H1 (cell line): ENCODE results near the gene RASGRP1.

Experiments
- CBX5 ChIP-seq: fragments of 300-800, 300-1000 bp; sonication (generic); IDR thresholded peaks from 2 replicates; pipeline ENCODE4 v1.7.1; 2016; ENCODE audit warnings: antibody characterized with exemption, low read length, low read depth
- CHD2 ChIP-seq: IDR thresholded peaks from 2 replicates; pipeline ENCODE4 v1.6.1; 2012; ENCODE audit warnings: low read length, improper control_type of control experiment
- EGR1 ChIP-seq: IDR thresholded peaks from 2 replicates; pipeline ENCODE4 v1.6.1; 2011; ENCODE audit warnings: low read depth, low read length, borderline replicate concordance
- EP300 ChIP-seq, 2 experiments: IDR thresholded peaks; 1 replicate in 1 of 2; 2 replicates in 1 of 2; pipeline ENCODE4 v1.6.1; 2011 to 2012; ENCODE audit warnings: low read depth in 2 of 2, low read length in 2 of 2, mild to moderate bottlenecking in 2 of 2, borderline replicate concordance in 1 of 2, inconsistent platforms in 1 of 2, moderate library complexity in 1 of 2
- EZH2 ChIP-seq: fragments of 200-600 bp; sonication (generic); IDR thresholded peaks from 2 replicates; pipeline ENCODE4 v1.7.1; 2012; ENCODE audit warnings: low read depth, mild to moderate bottlenecking, moderate library complexity, low read length, inconsistent platforms; ENCODE audit not compliant: severe bottlenecking
- MAFK ChIP-seq: IDR thresholded peaks from 2 replicates; pipeline ENCODE4 v1.6.1; 2012; ENCODE audit warnings: low read depth, mild to moderate bottlenecking, improper control_type of control experiment, low read length
- RAD21 ChIP-seq, 2 experiments: IDR thresholded peaks in 1 of 2; conservative IDR thresholded peaks in 1 of 2; 2 replicates each; pipeline ENCODE4 v1.6.1; 2011; ENCODE audit warnings: low read depth in 2 of 2, low read length in 2 of 2, improper control_type of control experiment in 1 of 2, inconsistent platforms in 1 of 2, mild to moderate bottlenecking in 1 of 2, moderate library complexity in 1 of 2
- SIRT6 ChIP-seq: IDR thresholded peaks from one replicate; pipeline ENCODE4 v1.7.1; 2012; ENCODE audit warnings: low read length, inconsistent platforms
- SP4 ChIP-seq: IDR thresholded peaks from 2 replicates; pipeline ENCODE4 v1.6.1; 2012; ENCODE audit warnings: low read length, inconsistent platforms
- TAF1 ChIP-seq: IDR thresholded peaks from 2 replicates; pipeline ENCODE4 v1.6.1; 2011; ENCODE audit warnings: mild to moderate bottlenecking, low read depth, low read length
- TAF7 ChIP-seq: optimal IDR thresholded peaks from 2 replicates; pipeline ENCODE3; 2011; ENCODE audit warnings: low read depth, mild to moderate bottlenecking, inconsistent platforms, low read length, moderate library complexity, borderline replicate concordance
- TF ChIP-seq, protein P1 (sequence below), 3 experiments: IDR thresholded peaks; 1 replicate in 2 of 3; 2 replicates in 1 of 3; pipeline versions ENCODE4 v1.5.1 to v1.6.1; 2011; ENCODE audit warnings: low read length in 3 of 3, mild to moderate bottlenecking in 3 of 3, inconsistent platforms in 2 of 3, low read depth in 1 of 3, moderate library complexity in 1 of 3; ENCODE audit not compliant: insufficient read depth in 1 of 3; ENCODE audit errors: control extremely low read depth in 1 of 3

- TF ChIP-seq EGR1 (no peak), EP300 (IDR thresholded peaks at IDR 0.05; ENCODE audit: borderline replicate concordance in 1 of 2, low read depth in 2 of 2, low read length in 2 of 2) (no peak), CBX5 (no peak), CHD2 (no peak), EZH2 (no peak), SP4 (no peak), RAD21 (IDR thresholded peaks at IDR 0.05 in 1 of 2, conservative IDR thresholded peaks at IDR 0.05 in 1 of 2; ENCODE audit: low read depth in 2 of 2, low read length in 2 of 2) (no peak), MAFK (no peak), SIRT6 (no peak), TAF7 (no peak), TAF1 (no peak)
- TF ChIP-seq, protein P1, sequence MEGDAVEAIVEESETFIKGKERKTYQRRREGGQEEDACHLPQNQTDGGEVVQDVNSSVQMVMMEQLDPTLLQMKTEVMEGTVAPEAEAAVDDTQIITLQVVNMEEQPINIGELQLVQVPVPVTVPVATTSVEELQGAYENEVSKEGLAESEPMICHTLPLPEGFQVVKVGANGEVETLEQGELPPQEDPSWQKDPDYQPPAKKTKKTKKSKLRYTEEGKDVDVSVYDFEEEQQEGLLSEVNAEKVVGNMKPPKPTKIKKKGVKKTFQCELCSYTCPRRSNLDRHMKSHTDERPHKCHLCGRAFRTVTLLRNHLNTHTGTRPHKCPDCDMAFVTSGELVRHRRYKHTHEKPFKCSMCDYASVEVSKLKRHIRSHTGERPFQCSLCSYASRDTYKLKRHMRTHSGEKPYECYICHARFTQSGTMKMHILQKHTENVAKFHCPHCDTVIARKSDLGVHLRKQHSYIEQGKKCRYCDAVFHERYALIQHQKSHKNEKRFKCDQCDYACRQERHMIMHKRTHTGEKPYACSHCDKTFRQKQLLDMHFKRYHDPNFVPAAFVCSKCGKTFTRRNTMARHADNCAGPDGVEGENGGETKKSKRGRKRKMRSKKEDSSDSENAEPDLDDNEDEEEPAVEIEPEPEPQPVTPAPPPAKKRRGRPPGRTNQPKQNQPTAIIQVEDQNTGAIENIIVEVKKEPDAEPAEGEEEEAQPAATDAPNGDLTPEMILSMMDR (IDR thresholded peaks at IDR 0.05; ENCODE audit: control extremely low read depth in 1 of 3, insufficient read depth in 1 of 3, low read depth in 1 of 3, low read length in 3 of 3) = no peak
Measured at GRCh38 chr15:38551720-38552648, 12.6 kb downstream of the RASGRP1 start.
